Parathyroid adenoma (tissue), 2 donors: Measurements from ENCODE around the gene POU5F2.

ENCODE experiments used
- H2AFZ ChIP-seq: fragments of 300-600 bp; sonication (generic); one replicate; pipeline ENCODE4 v1.7.0; 2017; ENCODE audit warnings: antibody characterized with exemption, mild to moderate bottlenecking
- H3K27ac ChIP-seq: fragments of 300-600 bp; sonication (generic); one replicate; pipeline ENCODE4 v1.7.0; 2017
- H3K27me3 ChIP-seq: fragments of 300-600 bp; sonication (generic); one replicate; pipeline ENCODE4 v1.7.0; 2017; ENCODE audit warnings: low read length; ENCODE audit not compliant: control insufficient read depth, insufficient read depth
- H3K36me3 ChIP-seq: fragments of 300-600 bp; sonication (generic); one replicate; pipeline ENCODE4 v1.7.0; 2017; ENCODE audit warnings: low read length; ENCODE audit not compliant: control insufficient read depth, insufficient read depth
- H3K4me1 ChIP-seq: fragments of 300-600 bp; sonication (generic); one replicate; pipeline ENCODE4 v1.7.0; 2017; ENCODE audit warnings: control low read depth
- H3K4me2 ChIP-seq: fragments of 300-600 bp; sonication (generic); one replicate; pipeline ENCODE4 v1.7.0; 2017; ENCODE audit warnings: low read length
- H3K4me3 ChIP-seq: fragments of 300-600 bp; sonication (generic); one replicate; pipeline ENCODE4 v1.7.0; 2017; ENCODE audit warnings: low read depth, low read length
- H3K79me2 ChIP-seq: fragments of 300-600 bp; sonication (generic); one replicate; pipeline ENCODE4 v1.7.0; 2017; ENCODE audit warnings: control low read depth
- H3K9ac ChIP-seq: fragments of 300-600 bp; sonication (generic); one replicate; pipeline ENCODE4 v1.7.0; 2017; ENCODE audit warnings: mild to moderate bottlenecking
- H3K9me3 ChIP-seq: fragments of 300-600 bp; sonication (generic); one replicate; pipeline ENCODE4 v1.7.0; 2017; ENCODE audit warnings: low read length; ENCODE audit not compliant: control insufficient read depth
- CTCF ChIP-seq: fragments of 300-600 bp; sonication (generic); IDR thresholded peaks from one replicate; pipeline ENCODE4 v1.7.0; 2017; ENCODE audit warnings: antibody characterized with exemption, mild to moderate bottlenecking
- donor health status: primary hyperparathyroidism.

Gene POU5F2

DNA sequence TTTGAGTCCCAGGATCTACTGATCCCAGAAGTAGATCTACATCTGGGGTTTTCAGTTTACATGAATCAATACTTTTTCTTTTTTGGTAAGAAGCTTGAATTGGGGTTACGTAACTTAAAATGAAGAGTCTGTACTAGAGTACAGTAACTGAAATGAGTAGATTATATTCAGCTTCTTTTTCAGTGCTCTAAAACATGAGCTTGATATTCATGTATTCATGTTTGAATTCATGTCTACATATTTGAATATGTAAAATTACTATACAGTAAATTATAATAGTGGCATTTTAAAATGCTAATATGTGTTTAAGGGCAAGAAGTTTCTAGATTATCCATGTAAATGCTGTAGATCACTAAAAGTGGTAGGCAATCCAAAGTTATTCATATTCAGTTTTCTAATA is 14.8 kb downstream of the POU5F2 start:
- Histone ChIP-seq H3K9ac (no peak overlapping the region), H3K36me3 (no peaks in the 10 kb centered on the region), H3K27ac (no peak overlapping the region), H3K9me3 (no peaks in the 10 kb centered on the region), H3K4me1 (peaks cover 3% of the 10 kb centered on the region), H3K27me3 (no peaks in the 10 kb centered on the region), H3K4me3 (no peak overlapping the region), H3K79me2 (no peaks in the 10 kb centered on the region), H3K4me2 (no peak overlapping the region), H2AFZ (no peak overlapping the region)
- no peak for TF ChIP-seq CTCF

- H2AFZ ChIP-seq: no peak overlapping the region
- H3K36me3 ChIP-seq: no peaks in the 10 kb centered on the region
- no peak overlapping the region for H3K9ac ChIP-seq
- no peak overlapping the region for H3K4me3 ChIP-seq
- no peak overlapping the region for H3K27ac ChIP-seq
- no peaks in the 10 kb centered on the region for H3K27me3 ChIP-seq
- no peaks in the 10 kb centered on the region for H3K9me3 ChIP-seq
- TF ChIP-seq CTCF: no peak
- no peak overlapping the region for H3K4me2 ChIP-seq
- no peaks in the 10 kb centered on the region for H3K79me2 ChIP-seq
- peaks cover 3% of the 10 kb centered on the region for H3K4me1 ChIP-seq
These were observed 16.6 kb downstream of the POU5F2 start for GRCh38 chr5:93724791-93725190.

- Histone ChIP-seq H3K4me1 (peaks cover 3% of the 10 kb centered on the region), H3K79me2 (no peaks in the 10 kb centered on the region), H3K27me3 (no peaks in the 10 kb centered on the region), H3K9me3 (no peaks in the 10 kb centered on the region), H3K9ac (no peak overlapping the region), H3K4me3 (no peak overlapping the region), H3K27ac (no peak overlapping the region), H3K36me3 (no peaks in the 10 kb centered on the region), H3K4me2 (no peak overlapping the region), H2AFZ (no peak overlapping the region)
- TF ChIP-seq CTCF: no peak
These were observed 17.7 kb downstream of the POU5F2 start for GRCh38 chr5:93723681-93724080.

- no peak for TF ChIP-seq CTCF
- H3K27me3 ChIP-seq: no peaks in the 10 kb centered on the region
- no peaks in the 10 kb centered on the region for H3K79me2 ChIP-seq
- no peaks in the 10 kb centered on the region for H3K9me3 ChIP-seq
- H3K4me1 ChIP-seq: peaks cover 3% of the 10 kb centered on the region
- no peak overlapping the region for H3K9ac ChIP-seq
- H3K27ac ChIP-seq: no peak overlapping the region
- H3K36me3 ChIP-seq: no peaks in the 10 kb centered on the region
- no peak overlapping the region for H2AFZ ChIP-seq
- H3K4me3 ChIP-seq: no peak overlapping the region
- H3K4me2 ChIP-seq: no peak overlapping the region
These were observed 18.4 kb downstream of the POU5F2 start for GRCh38 chr5:93723005-93723404.

- no peak overlapping the region for H3K4me2 ChIP-seq
- H3K9me3 ChIP-seq: no peaks in the 10 kb centered on the region
These were observed 18.8 kb downstream of the POU5F2 start for GRCh38 chr5:93722588-93722987.

More at GRCh38 chr5:93722588-93722987, 18.8 kb downstream of the POU5F2 start:
- H3K9ac ChIP-seq: no peak overlapping the region
- no peak overlapping the region for H3K27ac ChIP-seq
- H3K4me1 ChIP-seq: peaks cover 3% of the 10 kb centered on the region
- H3K36me3 ChIP-seq: no peaks in the 10 kb centered on the region
- H3K79me2 ChIP-seq: no peaks in the 10 kb centered on the region
- no peak for TF ChIP-seq CTCF
- no peak overlapping the region for H3K4me3 ChIP-seq
- H3K27me3 ChIP-seq: no peaks in the 10 kb centered on the region
- H2AFZ ChIP-seq: no peak overlapping the region
